HG02852 (cell line): ENCODE data around the gene SETD7.

Experiments
- ATAC-seq: cut with Tn5 transposase; IDR thresholded peaks from one replicate; pipeline ENCODE4 v1.9.1; 2021; ENCODE audit warnings: mild to moderate bottlenecking, moderate library complexity; ENCODE audit not compliant: unreplicated experiment

The SETD7 gene

GRCh38 chr4:139556071-139556723, at the start of gene SETD7:
Gene SETD7, minus strand, starts transcription at chr4:139556219. Its CDS starts 82 bp downstream, at chr4:139556137.
- ATAC-seq = peak; percentile 36

- ATAC-seq = no peak
Measured at GRCh38 chr4:139605516-139605915, 49.5 kb upstream of the SETD7 start.

GRCh38 chr4:139603576-139604410, 47.8 kb upstream of the SETD7 start:
- no peak for ATAC-seq

GRCh38 chr4:139602776-139603360, 46.8 kb upstream of the SETD7 start:
- ATAC-seq = no peak

- no peak for ATAC-seq
Measured at GRCh38 chr4:139600662-139601061, 44.6 kb upstream of the SETD7 start.

- no peak for ATAC-seq
Measured at GRCh38 chr4:139599594-139600374, 43.8 kb upstream of the SETD7 start.

GRCh38 chr4:139599076-139599475, 43.1 kb upstream of the SETD7 start:
- no peak for ATAC-seq

- ATAC-seq = no peak
Measured at GRCh38 chr4:139596684-139597279, 40.8 kb upstream of the SETD7 start.

- no peak for ATAC-seq
Measured at GRCh38 chr4:139596034-139596683, 40.1 kb upstream of the SETD7 start.

GRCh38 chr4:139594591-139595185, 38.7 kb upstream of the SETD7 start:
- ATAC-seq = no peak

GRCh38 chr4:139593091-139593564, 37.1 kb upstream of the SETD7 start:
- no peak for ATAC-seq

- no peak for ATAC-seq
Measured at GRCh38 chr4:139589336-139590018, 33.5 kb upstream of the SETD7 start.

GRCh38 chr4:139587446-139587845, 31.4 kb upstream of the SETD7 start:
- ATAC-seq = no peak

GRCh38 chr4:139585473-139585872, 29.5 kb upstream of the SETD7 start:
- no peak for ATAC-seq

- no peak for ATAC-seq
Measured at GRCh38 chr4:139584784-139585183, 28.8 kb upstream of the SETD7 start.

GRCh38 chr4:139584013-139584412, 28.0 kb upstream of the SETD7 start:
- no peak for ATAC-seq

- no peak for ATAC-seq
Measured at GRCh38 chr4:139582044-139582443, 26.0 kb upstream of the SETD7 start.

- ATAC-seq = no peak
Measured at GRCh38 chr4:139581096-139581495, 25.1 kb upstream of the SETD7 start.

- ATAC-seq = no peak
Measured at GRCh38 chr4:139576219-139576618, 20.2 kb upstream of the SETD7 start.
